Activated CD8-positive, alpha-beta memory T cell treated with anti-CD3 and anti-CD28 coated beads, Interleukin-2, amount 50 U/mL, for 4 hours (primary cell): ENCODE results near the gene MAPK11.

Experiments used
- DNase-seq: peaks from one replicate; pipeline ENCODE4 v3.0.0-alpha.2; 2020

MAPK11 gene

DNA sequence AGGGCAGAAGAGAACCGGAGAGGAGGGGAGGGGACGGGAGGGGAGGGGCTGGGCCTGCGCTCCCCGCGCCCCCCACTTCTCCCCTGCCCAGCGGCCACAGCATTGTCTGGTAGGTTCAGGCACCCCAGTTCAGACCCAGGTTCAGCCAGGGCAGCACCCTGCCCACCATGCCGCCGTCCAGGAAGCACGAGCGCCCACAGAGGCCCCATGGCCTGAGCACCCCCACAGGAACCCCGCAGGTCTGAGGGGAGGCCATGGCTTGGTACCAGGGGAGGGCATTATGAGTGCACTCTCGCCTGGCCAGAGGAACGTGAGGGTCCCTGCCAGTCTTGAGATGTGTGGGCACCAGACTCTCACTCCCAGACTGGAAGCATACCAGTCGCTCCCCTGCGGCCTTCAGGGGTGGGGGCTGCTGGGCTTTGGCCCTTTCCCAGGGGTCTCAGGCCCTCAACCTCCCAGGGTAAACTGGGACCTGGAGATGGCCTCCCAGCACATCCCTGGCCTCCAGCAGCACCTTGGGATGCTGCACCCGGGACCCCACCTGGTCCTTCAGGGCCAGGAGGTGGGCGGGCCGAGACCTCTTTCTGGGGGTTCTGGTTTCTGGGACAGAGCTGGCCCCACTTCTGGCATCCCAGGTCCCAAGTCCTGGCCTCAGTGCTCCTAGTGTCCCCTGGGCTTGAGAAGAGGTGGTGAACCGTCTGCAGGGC, 37.9 kb upstream of the MAPK11 start:
- no peak for DNase-seq

DNA sequence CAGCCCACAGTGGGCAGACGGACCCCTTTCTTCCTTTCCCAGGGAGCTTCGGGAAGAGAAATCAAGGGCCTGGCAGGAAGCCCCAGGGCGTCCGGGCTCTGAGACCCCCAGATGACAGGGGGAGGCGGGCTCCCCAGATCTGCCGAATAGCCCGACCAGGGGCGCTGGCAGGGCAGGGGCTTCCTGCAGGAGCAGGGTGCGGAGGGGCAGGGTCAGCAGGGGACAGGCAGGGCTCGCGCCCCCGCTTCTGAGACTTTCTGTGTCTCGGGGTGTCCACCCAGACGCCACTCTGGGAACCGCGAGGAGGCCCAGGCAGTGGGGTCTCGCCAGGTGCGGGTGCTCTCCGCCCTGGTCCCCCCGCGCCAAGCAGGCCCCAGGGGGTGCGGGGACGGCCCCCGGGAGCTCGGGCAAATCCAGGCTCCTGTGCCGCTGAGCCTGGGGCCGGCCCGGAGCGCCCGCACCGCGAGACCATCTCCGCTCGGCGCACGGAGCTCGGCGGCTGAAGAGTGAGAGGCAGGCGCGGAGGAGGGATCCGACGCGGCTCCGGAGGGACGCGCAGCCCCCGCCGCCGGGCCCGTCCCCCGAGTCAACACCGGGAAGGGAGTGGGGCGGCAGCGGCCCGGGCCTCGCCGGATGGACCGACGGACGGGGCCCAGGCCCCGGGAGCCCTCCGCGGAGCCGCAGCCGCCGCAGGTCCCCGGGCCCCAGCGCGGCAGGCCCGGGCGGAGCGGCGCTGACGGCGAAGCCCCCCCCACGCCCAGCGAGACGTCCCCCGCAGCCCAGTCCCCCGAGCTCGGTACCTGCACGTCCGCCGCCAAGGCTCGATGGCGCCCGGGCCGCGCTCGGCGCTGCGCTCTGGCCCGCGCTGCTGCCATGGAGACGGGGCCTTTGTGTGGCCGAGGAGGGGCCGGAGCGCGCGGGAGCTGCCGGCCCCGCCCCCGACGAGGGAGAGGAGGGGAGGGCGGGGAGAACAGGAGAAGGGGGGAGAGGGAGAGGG, 36.9 kb upstream of the MAPK11 start, which contains the start of gene PLXNB2:
TSS of gene PLXNB2 (minus strand) at position 894 of the 997 bp plus-strand sequence. CDS start 17,062 bp downstream, outside the sequence.
- DNase-seq: peak; percentile 34

GRCh38 chr22:50305923-50306566, 35.9 kb upstream of the MAPK11 start:
- DNase-seq: no peak

DNA sequence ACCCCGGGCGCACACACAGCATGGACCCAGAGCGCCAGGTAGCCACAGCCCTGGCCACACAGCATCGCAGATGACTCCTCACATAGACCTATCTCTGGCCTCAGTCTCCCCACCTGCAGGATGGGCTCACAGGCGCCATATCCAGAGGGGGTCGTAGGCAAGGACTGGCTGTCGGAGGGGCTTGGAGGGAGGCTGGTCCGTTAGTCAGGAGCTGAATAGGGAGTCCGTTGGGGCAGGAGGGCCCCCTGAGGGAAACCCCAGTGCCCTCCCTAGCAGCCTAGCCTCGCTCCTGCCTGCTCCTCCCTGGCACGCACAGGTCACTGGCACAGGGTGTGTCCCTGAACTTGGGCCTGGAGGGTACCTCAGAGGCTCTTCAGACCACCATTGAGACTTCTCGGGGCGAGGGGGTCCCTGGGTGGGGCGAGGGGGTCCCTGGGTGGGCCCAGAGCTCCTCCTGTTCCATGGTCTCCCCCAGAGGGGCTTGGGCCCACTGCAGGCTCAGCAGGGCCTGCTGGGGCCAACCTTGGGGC, 35.3 kb upstream of the MAPK11 start:
- no peak for DNase-seq

DNA sequence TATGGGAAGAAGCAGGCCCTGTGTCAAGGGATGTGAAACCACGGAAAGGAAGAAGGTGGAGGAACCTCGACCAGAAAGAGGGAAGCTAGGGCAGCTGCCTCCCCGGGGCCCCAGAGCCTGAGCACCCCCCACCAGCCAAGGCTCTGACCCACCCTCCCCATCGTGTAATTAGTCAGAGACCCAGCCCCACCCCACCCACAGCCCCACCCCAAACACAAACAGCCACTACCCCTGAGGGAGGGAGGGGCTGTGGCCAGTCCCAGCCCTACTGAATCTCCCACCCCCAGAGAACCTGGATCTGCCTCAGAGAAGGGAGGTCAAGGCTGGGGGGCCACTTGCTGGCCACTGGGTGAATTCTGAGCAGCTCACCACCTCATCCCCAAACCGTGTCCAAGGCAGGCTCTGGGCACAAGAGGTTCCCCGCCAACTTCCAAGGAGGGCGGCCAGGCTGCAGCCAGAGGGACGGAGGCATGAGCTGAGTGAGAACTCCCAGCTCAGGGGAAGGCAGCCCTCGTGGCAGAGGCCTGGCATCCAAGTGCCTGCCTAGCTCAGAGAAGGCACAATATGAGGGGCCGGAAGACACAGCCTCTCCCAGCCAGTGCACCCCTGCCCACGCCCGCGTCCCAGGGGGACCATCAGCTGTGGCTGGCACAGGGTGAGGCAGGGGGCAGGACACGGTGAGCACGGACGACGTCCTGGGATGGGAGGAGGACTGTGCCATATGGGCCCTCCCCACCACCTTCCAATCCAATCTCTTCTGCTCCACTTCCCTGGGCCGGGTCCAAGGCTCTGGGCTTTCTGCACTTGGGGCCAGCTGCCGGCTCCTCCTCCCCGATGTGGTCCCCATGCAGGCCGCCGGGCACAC, 34.6 kb upstream of the MAPK11 start:
- no peak for DNase-seq

DNA sequence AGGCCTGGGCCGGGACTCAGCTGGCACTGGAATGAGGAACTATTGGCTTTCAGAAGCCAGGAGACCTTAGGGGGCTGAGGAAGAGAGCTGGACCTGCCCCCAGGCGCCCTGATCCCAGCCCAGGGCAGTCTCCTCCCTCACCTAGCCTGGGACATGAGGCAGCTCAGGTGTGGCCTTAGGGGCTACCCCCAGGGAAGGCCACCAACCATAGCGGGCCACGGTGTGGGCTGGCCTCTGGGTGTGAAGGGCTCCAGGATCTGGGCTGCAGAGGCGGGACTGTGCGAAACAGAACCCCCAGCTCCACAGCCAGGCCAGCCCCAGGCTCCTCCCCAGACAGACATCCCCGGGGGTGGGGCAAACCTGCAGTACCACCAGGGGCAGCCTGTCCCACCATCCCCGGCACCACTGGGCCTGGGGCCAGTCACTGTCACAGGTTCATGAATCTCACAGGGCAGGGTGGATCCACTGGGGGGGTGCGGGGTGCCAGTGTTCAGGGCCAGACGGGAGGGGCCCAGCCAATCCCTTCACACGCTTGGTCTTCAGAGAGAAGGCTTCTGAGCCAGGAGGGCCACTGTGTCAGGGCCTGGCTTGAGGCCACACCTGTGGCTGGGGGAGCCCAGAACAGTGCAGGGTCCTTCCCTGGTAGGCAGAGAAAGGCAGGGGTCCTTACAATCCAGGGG, 33.8 kb upstream of the MAPK11 start:
- no peak for DNase-seq

DNA sequence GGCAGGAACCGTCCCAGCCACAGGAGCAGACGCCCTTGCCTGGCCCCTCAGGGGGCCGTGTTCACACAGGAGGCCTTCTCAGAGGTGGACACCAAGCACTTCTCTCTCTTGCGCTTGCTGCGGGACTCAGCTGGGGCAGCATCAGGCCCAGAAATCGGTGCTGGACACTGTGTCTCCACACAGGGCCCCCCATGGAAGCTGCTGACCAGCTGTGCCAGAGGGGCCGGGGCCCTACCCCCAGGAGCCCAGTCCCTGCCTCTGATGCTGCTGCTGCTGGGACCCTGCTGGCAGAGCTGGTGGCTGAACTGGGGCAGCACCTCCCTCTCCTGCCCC, 33.3 kb upstream of the MAPK11 start:
- DNase-seq: no peak

- DNase-seq: no peak
These were observed 32.4 kb upstream of the MAPK11 start for GRCh38 chr22:50302564-50302963.

GRCh38 chr22:50302041-50302541, 31.9 kb upstream of the MAPK11 start:
- DNase-seq: no peak

DNA sequence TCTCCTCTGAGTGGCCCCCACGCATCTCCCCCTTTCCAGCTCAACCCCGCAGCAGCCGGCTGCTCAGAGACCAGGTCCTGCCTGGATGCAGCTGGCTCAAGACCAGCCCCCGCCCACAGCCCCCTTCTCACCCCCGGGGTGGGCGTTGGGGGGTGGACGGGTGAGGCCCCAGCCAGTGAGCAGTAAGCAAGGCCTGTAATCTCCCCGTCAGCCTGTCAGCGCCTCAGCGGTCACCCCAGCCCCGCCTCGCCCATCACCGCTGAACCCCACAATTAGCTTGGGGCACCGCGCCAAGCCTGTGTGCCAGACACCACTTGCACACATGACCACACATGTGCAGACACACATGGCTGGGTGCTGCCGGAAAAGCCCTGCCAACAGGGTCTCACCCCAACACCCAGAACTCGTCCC, 31.4 kb upstream of the MAPK11 start:
- DNase-seq: no peak

DNA sequence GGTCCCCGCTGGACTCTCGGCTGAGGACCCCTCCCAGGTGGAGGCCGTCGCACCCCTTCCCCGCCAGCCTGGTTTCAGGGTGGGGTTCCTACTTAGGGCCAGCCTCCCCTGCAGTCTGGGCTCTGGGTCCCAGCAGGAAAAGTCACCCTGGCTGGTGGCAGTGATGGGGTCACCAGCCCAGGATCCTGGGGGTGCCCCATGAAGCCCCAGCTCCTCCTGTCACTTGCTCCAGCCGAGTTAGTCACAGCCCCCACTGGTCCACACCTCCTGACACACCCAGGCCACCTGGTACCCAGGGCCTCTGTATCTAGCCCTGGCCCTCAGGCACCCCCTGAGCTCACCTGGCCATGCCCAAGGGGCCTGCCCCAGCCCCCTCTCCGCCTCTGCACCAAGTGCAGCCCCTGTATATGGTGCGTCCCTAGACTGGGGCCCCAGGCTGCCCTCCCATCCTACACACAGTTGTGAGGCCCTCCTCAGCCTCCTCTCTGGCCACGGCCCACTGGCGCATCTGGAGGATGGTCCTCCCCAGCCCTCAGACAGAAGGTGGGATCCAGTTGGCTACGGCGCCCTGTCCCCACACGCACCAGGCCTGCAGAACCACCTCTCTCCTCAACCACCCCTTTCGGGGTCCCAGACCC, 30.6 kb upstream of the MAPK11 start:
- DNase-seq: no peak

DNA sequence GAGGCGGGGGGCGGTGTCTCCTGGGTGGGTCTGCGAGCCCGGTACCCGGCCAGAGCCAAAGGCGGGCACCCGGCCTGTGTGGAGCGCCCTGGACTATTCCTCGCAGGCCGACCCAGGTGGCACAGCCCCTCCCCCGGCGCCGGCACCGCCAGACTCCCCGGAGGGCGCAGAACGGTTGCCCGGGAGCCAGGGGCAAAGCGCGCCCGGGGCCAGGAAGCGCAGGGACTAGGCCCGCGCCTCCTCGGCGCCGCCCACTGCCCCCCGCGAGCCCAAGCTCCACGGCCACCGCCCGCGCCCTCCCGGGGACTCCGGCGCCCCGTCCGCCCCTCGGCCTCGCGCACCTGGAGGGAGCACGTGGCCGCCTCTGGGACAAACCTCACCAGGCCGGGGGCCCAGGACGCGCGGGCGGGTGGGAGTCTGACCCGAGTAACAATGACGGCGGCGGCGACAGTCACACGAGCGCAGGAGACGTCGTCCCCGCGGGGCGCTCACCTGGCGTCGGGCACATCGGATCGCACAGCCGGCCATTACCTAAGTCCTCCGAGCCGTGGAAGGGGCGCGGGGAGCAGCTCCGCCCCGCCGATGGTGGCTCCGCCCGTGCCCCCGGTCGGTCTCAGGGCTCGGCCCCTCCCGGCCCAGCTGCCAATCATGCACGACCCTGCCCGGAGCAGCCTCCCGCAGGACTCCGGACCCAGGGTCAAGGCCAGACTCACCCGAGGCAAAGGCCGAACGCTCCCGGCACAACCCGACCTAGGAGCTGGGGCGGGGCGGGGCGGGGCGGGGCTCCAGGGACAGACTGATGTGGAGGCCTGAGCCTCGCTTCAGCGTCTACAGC, 29.8 kb upstream of the MAPK11 start:
- DNase-seq: no peak

GRCh38 chr22:50298937-50299784, 29.0 kb upstream of the MAPK11 start:
- no peak for DNase-seq

DNA sequence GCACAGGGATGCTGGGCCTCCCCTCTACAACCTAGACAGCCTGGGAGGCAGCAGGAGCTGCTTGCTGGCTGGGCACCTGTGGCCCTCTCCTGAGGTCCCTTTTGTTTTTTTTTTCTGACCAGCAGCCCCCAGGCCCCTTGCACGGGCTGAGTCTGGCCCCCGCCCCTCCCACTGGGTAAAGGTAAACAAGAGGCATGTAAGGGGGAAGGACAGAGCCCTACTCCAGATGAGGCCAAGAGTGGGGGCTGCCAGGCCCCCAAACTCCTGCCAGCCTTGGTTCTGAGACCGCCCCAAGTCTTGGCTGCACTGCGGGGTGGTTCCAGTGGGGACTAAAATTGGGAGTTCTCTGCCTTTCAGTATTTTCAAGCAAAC, 28.1 kb upstream of the MAPK11 start:
- DNase-seq: no peak

DNA sequence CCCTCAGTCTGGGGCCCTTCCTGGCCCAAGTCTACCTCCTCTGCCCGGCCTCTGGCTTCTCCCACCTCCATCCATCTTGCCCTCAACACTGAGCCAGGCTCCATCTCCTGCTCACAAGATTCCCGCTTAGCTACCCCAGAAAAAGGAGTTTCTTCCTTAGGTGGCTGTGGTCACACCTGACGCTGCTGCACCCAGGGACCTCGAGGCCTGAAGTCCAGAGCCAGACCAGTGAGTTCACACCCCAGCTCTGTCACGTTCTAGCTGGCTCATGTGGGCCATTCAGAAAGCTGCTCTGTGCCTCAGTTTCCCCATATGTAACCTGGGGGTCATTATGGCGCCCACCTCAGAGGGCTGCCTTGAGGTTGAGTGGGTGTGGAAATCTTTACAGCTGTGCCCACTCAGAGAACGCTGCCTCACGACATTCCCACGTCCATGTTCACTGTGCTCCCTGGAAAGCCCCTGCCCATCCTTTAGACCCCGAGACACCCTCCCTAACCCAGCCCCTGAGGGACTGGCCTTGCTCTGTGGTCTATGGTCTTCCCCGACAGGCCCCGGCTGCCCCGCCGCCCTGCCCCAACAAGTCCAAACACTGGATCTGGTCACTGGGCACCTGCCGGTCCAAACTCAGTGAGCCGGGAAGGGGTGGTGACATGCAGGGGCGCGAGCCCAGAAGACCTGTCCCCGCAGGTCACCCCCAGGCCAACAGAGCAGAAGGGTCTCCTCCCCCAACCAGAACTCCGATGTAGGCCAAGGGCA, 27.5 kb upstream of the MAPK11 start:
- no peak for DNase-seq

DNA sequence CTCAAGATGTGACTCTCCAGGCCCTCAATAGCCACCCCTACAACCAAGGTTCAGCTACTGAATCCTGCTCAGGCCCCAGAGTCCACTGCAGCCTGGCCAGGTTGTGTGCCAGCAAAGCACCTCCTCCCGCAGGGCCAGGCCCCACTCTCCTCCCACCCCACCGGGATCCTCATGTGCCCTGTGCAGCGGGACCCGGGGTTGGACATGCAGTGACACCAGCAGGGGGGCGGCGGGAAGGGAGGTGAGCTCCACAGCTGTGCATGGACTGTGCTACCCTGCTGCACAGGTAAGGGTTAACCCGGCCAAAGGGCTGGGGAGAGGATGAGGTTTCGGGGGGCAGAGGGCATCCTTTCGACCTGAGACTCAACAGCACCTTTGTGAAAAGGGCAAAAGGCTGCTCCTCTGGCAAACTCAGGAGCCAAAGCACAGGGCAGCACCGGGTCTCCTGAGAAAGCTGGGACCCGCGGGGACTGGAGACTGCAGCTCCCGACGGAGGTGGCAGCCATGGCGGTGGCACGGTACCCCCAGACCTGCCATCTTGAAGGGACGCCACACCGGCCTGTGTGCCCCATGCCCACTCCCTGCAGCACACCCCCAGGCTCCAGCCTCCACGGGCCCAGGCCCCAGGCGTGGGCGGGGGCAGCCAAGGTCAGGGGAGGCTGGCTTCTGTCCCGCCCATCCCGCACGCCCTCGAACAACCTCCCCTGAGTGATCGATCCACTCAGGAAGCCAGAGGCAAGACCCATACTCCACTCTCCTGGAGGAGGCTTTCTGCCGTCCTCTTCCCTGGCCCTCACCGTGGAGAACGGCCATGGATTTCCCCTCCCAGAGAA, 26.7 kb upstream of the MAPK11 start:
- no peak for DNase-seq

DNA sequence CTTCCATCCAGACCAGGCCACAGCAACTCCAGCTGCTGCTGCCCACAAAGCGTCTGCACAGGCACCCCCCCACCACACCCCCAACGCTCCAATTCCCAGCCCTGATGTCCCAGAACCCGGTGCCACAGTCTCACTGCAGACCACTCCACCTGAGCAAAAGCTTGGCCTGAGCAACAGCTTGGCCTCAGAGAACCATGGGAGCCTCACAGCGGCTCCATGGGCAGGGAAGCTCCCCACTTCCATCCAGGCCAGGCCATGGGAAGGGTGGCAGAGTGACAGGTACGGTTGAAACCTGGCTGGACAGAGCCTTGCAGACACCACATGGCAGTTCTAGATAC, 24.1 kb upstream of the MAPK11 start:
- no peak for DNase-seq
